ENCODE measurements around the gene TM2D3. TPM values are rescaled to one million over a fixed set of nuclear protein-coding genes. Genes with fewer than 3 reads are reported as not detected.

Gene TM2D3
- total RNA-seq, 1 experiment from 2014 or later: 34.9 TPM

GRCh38 chr15:101694261-101694660, 42.1 kb upstream of the TM2D3 start:
- no peaks in the 10 kb centered on the region for H3K23me2 ChIP-seq (ENCODE audit: insufficient read length, low read depth, low read length, poor library complexity, severe bottlenecking)
- H3K23ac ChIP-seq (ENCODE audit: insufficient read length, low read depth, low read length): no peak overlapping the region
- H3K9ac ChIP-seq (ENCODE audit: extremely low read depth, insufficient read length, low read length): no peak overlapping the region
- H3K4me3 Mint-ChIP-seq: no peak overlapping the region
- no peak overlapping the region for H2BK5ac ChIP-seq (ENCODE audit: insufficient read length, low read length)
- H2AK5ac ChIP-seq (ENCODE audit: insufficient read length, low read length): no peak overlapping the region
- H3K36me3 Mint-ChIP-seq (ENCODE audit: insufficient read depth in 1 of 3, low read depth in 3 of 3): peaks cover 19 to 48% (median 36%) of the 10 kb centered on the region in 3 experiments
- H3K79me1 ChIP-seq (ENCODE audit: insufficient read depth, low read depth, low read length, poor library complexity, severe bottlenecking): no peaks in the 10 kb centered on the region
- no peak overlapping the region for H3K56ac ChIP-seq (ENCODE audit: insufficient read length, low read depth, low read length)
- no peak overlapping the region for H2BK12ac ChIP-seq (ENCODE audit: insufficient read length, low read depth, low read length)
- H4K20me1 ChIP-seq (ENCODE audit: control insufficient read depth, insufficient read depth, insufficient read length): no peaks in the 10 kb centered on the region
- TF ChIP-seq CTCF (conservative IDR thresholded peaks at IDR 0.05): peak; percentile 34; the same call in 1 of the 3 replicates
- peak; percentile 32 for DNase-seq
- H3K27ac Mint-ChIP-seq: no peak overlapping the region
- H3K4me2 ChIP-seq (ENCODE audit: insufficient read depth, insufficient read length, low read length): no peak overlapping the region
- H3K27me3 ChIP-seq (ENCODE audit: insufficient read depth, low read length): no peaks in the 10 kb centered on the region
- H3K4me1 Mint-ChIP-seq: peaks cover 9 to 10% of the 10 kb centered on the region in 2 experiments
- no peak overlapping the region for H4K91ac ChIP-seq (ENCODE audit: insufficient read length, low read depth, low read length)
- no peak overlapping the region for H4K5ac ChIP-seq (ENCODE audit: insufficient read length, low read depth, low read length)
- no peaks in the 10 kb centered on the region for H3K27me3 Mint-ChIP-seq (ENCODE audit: low read depth)
- no peak overlapping the region for H2BK15ac ChIP-seq (ENCODE audit: low read depth, low read length)
- WGBS (ENCODE audit: extremely low coverage, insufficient read length, low lambda C conversion rate): no CpG with 5 or more reads among the region's 2 CpGs
- no peaks in the 10 kb centered on the region for H3K9me3 ChIP-seq (ENCODE audit: control insufficient read depth, low read depth, low read length)
- H4K8ac ChIP-seq (replicated peaks; ENCODE audit: insufficient read length, low read depth, low read length): no peak overlapping the region
- no peak overlapping the region for H2BK120ac ChIP-seq (ENCODE audit: low read depth, low read length, poor library complexity, severe bottlenecking)
- H3T11ph ChIP-seq (ENCODE audit: low read length): no peak overlapping the region
- no peak overlapping the region for H2BK20ac ChIP-seq (ENCODE audit: low read depth, low read length, poor library complexity, severe bottlenecking)
- no peak overlapping the region for H2AFZ ChIP-seq (ENCODE audit: low read length)
- H3K79me2 ChIP-seq (ENCODE audit: insufficient read depth, low read length): no peaks in the 10 kb centered on the region
- H3K4me1 ChIP-seq (ENCODE audit: insufficient read depth, low read length): no peaks in the 10 kb centered on the region
- no peak overlapping the region for H3K14ac ChIP-seq (ENCODE audit: insufficient read depth, low read length)
- no peaks in the 10 kb centered on the region for H3K9me3 Mint-ChIP-seq
- no peak overlapping the region for H3K4ac ChIP-seq (ENCODE audit: low read depth, low read length)
- no peak overlapping the region for H3K18ac ChIP-seq (ENCODE audit: insufficient read length, low read depth, low read length)
- no peak overlapping the region for H3K27ac ChIP-seq (ENCODE audit: insufficient read length, low read depth, low read length)

Measured in H9 (cell line).